Measurements from ENCODE around the gene CYP2D6.

Gene CYP2D6

DNA sequence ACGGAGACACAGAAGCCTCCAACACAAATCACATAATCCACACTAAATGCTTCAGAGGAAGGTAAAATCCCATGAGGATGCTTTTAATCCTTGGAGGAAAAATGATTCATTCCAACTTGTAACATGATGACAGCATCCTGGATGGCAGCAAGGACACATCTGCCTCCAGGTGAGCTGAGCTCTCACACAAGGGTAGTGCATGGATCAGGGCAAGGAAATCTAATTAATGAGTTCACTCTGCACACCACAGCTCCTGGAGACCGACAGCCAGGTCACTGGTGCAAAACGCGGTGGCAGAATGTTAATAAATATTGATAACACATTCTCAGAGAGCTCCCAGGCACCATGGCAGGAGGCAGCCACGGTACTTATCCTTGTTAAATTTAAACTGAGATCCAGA is 40.3 kb upstream of the CYP2D6 start (continued):
- TF ChIP-seq TOX (CRISPR knock-in tag; IDR thresholded peaks at IDR 0.05; ENCODE audit: borderline replicate concordance) (no peak), CSDC2 (CRISPR knock-in tag; IDR thresholded peaks at IDR 0.05) (no peak)

GRCh38 chr22:42169055-42169469 is 38.5 kb upstream of the CYP2D6 start:
- TF ChIP-seq OSR1 (CRISPR knock-in tag; IDR thresholded peaks at IDR 0.05) (no peak), RARB (CRISPR knock-in tag; IDR thresholded peaks at IDR 0.05) (no peak), ZNF70 (CRISPR knock-in tag; IDR thresholded peaks at IDR 0.05) (no peak), ESRRG (CRISPR knock-in tag; IDR thresholded peaks at IDR 0.05) (no peak), GLIS3 (CRISPR knock-in tag; IDR thresholded peaks at IDR 0.05) (no peak), ZC3H10 (CRISPR knock-in tag; IDR thresholded peaks at IDR 0.05) (no peak), ARNTL (CRISPR knock-in tag; IDR thresholded peaks at IDR 0.05; ENCODE audit: borderline replicate concordance, low read depth) (no peak), TOX (CRISPR knock-in tag; IDR thresholded peaks at IDR 0.05; ENCODE audit: borderline replicate concordance) (no peak), BACH2 (CRISPR knock-in tag; IDR thresholded peaks at IDR 0.05; ENCODE audit: borderline replicate concordance) (no peak), ZNF565 (CRISPR knock-in tag; conservative IDR thresholded peaks at IDR 0.05; ENCODE audit: low read depth) (no peak), PPARA (CRISPR knock-in tag; IDR thresholded peaks at IDR 0.05; ENCODE audit: borderline replicate concordance) (no peak)
- peak; percentile 84 for ATAC-seq

GRCh38 chr22:42168476-42168875 is 37.9 kb upstream of the CYP2D6 start:
- no peak for ATAC-seq
- TF ChIP-seq TOX (CRISPR knock-in tag; IDR thresholded peaks at IDR 0.05; ENCODE audit: borderline replicate concordance) (no peak), TSHZ2 (CRISPR knock-in tag; IDR thresholded peaks at IDR 0.05) (no peak)

GRCh38 chr22:42167066-42167465 is 36.5 kb upstream of the CYP2D6 start:
- ATAC-seq, result no peak
- TF ChIP-seq ZNF70 (CRISPR knock-in tag; IDR thresholded peaks at IDR 0.05) (no peak), GLIS3 (CRISPR knock-in tag; IDR thresholded peaks at IDR 0.05) (no peak), ZFP30 (CRISPR knock-in tag; IDR thresholded peaks at IDR 0.05) (no peak), RARB (CRISPR knock-in tag; IDR thresholded peaks at IDR 0.05) (no peak), OSR1 (CRISPR knock-in tag; IDR thresholded peaks at IDR 0.05) (no peak)

GRCh38 chr22:42164901-42165300 is 34.3 kb upstream of the CYP2D6 start:
- TF ChIP-seq PATZ1 (CRISPR knock-in tag; IDR thresholded peaks at IDR 0.05; ENCODE audit: borderline replicate concordance) (no peak), SNAI2 (CRISPR knock-in tag; IDR thresholded peaks at IDR 0.05) (no peak), ESRRG (CRISPR knock-in tag; IDR thresholded peaks at IDR 0.05) (no peak), ZC3H10 (CRISPR knock-in tag; IDR thresholded peaks at IDR 0.05) (no peak), CSRNP3 (CRISPR knock-in tag; IDR thresholded peaks at IDR 0.05) (no peak), CSDC2 (CRISPR knock-in tag; IDR thresholded peaks at IDR 0.05) (no peak), ZNF8 (CRISPR knock-in tag; IDR thresholded peaks at IDR 0.05) (no peak), TSHZ2 (CRISPR knock-in tag; IDR thresholded peaks at IDR 0.05) (no peak), CREB5 (CRISPR knock-in tag; IDR thresholded peaks at IDR 0.05; ENCODE audit: low read depth) (no peak)
- ATAC-seq, result no peak

Data from SK-N-SH treated with all-trans-retinoic acid at 6 μM for 48 hours (cell line).